Right ventricle myocardium superior (tissue), 1 donor: ENCODE measurements around the gene PYGB. TPM values are rescaled to one million over a fixed set of nuclear protein-coding genes. Genes with fewer than 3 reads are reported as not detected.
A peak's percentile ranks its signal among the peaks of the same experiment; 100 is the strongest.
"Not testable (repeated sequence)": the region's sequence is repeated elsewhere in the genome, so short reads cannot be mapped to it uniquely, and the experiment has no call there.

Source experiments
- ATAC-seq: fragments of 200-7000 bp; cut with Tn5 transposase; one replicate; pipeline ENCODE4 v1.9.1; 2020; ENCODE audit warnings: mild to moderate bottlenecking; ENCODE audit not compliant: poor library complexity
- DNase-seq: peaks from one replicate; pipeline ENCODE4 v3.0.0-alpha.2; 2020
- intact Hi-C: fragments of 100-400 bp; cut with DNase I; formaldehyde crosslinking; loops from one replicate; pipeline ENCODE4 v1.11.2; 2022
- total RNA-seq: library from RNA; stranded (reverse); fragmentation: NEBNext Ultra II Directional; extraction: Animal tissue kit (Norgen Biotek cat#: 25700); gene quantifications from one replicate; pipeline ENCODE4 v1.2.1, GENCODE V29; 2021
- donor health status: DM: no; HTN: yes; CAD: no; lungs with severe emphysema.

The PYGB gene
- total RNA-seq, 1 donor from 2014 or later: 170 TPM

GRCh38 chr20:25225642-25226432 is 22.0 kb upstream of the PYGB start:
- ATAC-seq: peak; percentile 6
- intact Hi-C loops: no loop called here
- DNase-seq: peak; percentile 70

DNA sequence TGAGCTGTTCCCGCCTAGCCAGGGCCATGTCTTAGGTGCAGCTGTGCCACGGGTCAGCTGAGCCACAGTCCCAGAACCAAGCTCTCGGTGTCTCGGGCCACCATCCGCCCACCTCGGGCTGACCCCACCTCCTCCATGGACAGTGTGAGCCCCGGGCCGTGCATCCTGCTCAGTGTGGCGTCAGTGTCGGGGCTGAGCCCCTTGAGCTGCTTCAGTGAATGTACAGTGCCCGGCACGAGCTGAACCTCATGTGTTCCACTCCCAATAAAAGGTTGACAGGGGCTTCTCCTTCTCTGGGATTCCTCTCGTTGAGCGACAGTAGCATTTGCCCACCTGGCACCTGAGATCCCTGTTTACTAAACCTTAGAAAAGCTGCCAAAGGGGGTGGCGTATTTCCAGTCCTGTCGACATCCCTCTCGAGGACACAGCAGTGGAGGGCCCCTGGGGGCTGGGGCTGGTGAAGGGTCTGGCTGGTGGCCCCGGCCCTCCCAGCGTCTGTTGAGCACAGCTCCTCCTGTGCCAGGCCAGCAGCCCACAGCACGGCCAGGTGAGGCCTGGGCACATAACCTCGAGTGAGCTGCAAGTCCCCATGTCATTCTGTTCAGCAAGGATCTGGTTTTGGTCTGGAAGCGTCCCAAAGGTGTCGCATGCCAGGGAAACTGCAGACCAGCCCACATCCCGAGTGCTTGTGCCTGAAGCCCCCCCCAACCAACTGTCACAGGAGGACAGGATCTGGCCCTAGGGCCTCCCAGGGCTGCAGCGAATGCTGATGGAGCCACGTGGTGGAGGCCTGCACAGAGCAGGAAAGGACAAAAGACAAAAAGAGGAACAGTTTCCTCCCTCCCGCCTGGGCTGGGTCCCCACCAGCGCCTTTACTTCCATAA is 21.2 kb upstream of the PYGB start:
- DNase-seq (peak; percentile 79), ATAC-seq (peak; percentile 59)
- intact Hi-C loops: no loop called here

GRCh38 chr20:25227317-25227831 is 20.5 kb upstream of the PYGB start:
- ATAC-seq: peak; percentile 64
- intact Hi-C loops: no loop called here

DNA sequence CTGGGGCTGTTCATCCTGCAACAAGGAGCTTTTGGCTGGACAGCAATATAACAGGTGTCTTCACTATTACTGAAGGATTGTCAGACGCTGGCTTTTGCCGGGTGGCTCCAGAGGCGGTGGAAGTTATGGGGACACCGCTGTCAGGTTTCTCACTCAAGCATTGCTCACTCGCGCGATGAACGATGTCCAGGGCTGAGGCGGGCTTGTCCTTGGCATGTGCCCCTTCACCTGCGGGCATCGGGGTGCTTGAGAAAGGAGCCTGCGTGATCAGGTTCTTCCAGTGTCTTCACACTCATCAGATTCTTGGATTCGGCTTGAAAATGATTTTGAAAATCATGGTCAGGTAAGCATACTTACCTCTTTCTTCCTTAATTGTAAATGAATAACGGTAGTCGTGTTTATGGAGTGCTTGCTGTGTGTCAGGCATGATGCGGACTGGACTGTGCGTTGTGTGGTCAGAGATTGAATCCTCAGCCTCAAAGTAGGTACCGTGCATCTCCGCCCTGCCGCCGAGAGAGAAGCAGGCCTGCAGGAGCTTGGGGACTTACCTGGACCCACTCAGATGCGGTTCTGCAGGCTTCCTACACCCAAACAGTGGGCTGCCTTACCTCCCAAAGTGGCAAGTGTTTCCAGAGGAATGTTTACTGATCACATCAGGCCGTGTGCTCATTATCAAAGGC is 18.3 kb upstream of the PYGB start:
- intact Hi-C loops: no loop called here
- DNase-seq: no peak
- ATAC-seq: no peak

More at GRCh38 chr20:25227317-25227831, 20.5 kb upstream of the PYGB start:
- no peak for DNase-seq

GRCh38 chr20:25230166-25230831 is 17.6 kb upstream of the PYGB start:
- peak; percentile 21 for ATAC-seq

GRCh38 chr20:25233016-25233772 is 14.7 kb upstream of the PYGB start:
- ATAC-seq (peak; percentile 51), DNase-seq (peak; percentile 74)
- intact Hi-C loops: no loop called here

More at GRCh38 chr20:25230166-25230831, 17.6 kb upstream of the PYGB start:
- intact Hi-C loops: no loop called here
- DNase-seq: no peak

DNA sequence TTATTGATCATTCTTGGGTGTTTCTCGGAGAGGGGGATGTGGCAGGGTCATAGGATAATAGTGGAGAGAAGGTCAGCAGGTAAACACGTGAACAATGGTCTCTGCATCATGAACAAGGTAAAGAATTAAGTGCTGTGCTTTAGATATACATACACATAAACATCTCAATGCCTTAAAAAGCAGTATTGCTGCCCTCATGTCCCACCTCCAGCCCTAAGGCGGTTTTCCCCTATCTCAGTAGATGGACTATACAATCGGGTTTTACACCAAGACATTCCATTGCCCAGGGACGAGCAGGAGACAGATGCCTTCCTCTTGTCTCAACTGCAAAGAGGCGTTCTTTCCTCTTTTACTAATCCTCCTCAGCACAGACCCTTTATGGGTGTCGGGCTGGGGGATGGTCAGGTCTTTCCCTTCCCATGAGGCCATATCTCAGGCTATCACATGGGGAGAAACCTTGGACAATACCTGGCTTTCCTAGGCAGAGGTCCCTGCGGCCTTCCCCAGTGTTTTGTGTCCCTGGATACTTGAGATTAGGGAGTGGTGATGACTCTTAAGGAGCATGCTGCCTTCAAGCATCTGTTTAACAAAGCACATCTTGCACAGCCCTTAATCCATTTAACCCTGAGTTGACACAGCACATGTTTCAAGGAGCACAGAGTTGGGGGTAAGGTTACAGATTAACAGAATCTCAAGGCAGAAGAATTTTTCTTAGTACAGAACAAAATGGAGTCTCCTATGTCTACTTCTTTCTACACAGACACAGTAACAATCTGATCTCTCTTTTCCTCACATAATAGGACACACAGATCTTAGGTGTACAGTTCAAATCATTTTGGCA is 13.7 kb upstream of the PYGB start:
- intact Hi-C loops, DNase-seq, ATAC-seq: not testable (repeated sequence)

GRCh38 chr20:25236450-25237304 is 11.2 kb upstream of the PYGB start:
- ATAC-seq: no peak
- intact Hi-C loops: no loop called here
- DNase-seq: peak; percentile 36

GRCh38 chr20:25237610-25238318 is 10.1 kb upstream of the PYGB start:
- peak; percentile 64 for DNase-seq
- ATAC-seq: peak; percentile 81
- intact Hi-C loops: no loop called here

DNA sequence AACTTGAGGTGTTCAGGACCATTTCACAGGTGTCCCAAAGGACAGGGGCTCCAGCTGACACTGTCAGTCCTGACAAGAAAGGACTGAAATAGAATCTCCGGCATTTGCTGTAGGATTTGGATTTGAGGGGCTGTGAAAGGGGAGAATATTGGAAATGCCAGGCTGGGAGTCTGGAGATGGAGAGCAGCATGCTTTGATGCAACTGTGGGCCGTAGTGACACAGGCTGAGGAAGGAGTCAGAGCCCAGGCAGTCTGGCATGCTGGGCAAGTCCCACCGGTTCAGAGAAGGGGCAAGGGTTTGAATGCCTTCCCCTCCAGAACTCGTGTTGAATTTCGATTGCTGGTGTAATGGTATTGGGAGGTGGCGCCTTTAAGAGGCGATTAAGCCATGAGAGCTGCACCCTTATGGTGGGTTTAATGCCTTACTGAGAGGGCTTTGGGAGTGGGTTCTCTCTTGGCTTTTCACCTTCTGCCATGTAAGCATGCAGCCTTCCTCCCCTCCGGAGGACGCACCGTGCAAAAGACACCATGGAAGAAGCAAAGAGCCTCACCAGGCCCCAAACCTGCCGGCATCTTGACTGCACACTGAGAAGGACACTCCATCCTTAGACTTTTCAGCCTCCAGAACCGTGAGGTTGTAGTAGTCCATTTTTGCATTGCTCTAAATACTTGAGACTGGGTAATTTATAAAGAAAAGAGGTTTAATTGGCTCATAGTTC is 9.4 kb upstream of the PYGB start:
- DNase-seq: peak; percentile 35
- ATAC-seq: no peak
- intact Hi-C loops: no loop called here

- intact Hi-C loops: no loop called here
- no peak for ATAC-seq
- no peak for DNase-seq
Observed at GRCh38 chr20:25239387-25240370, 8.2 kb upstream of the PYGB start.

DNA sequence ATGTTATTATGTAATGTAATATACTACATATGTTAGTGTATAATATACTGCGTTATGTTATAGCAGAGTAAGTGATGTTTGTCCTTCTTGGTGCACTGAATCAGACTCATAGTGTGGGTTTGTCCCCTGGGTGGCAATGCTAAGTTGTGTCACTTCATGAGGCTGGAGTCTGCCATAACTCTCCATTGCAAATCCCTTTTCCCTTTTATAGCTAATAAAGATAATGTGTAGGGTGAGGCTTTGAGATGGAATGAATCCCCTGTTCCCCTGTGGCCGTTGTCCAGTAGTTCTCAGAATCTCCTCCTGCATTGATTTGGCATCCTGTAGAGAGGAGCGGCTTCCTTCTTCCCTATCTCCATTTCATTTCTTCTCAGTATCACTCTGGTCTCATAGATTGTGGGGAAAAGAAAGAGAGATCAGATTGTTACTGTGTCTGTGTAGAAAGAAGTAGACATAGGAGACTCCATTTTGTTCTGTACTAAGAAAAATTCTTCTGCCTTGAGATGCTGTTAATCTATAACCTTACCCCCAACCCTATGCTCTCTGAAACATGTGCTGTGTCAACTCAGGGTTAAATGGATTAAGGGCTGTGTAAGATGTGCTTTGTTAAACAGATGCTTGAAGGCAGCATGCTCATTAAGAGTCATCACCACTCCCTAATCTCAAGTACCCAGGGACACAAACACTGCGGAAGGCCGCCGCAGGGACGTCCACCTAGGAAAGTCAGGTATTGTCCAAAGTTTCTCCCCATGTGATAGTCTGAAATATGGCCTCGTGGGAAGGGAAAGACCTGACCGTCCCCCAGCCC is 6.8 kb upstream of the PYGB start:
- ATAC-seq, DNase-seq, intact Hi-C loops: not testable (repeated sequence)

DNA sequence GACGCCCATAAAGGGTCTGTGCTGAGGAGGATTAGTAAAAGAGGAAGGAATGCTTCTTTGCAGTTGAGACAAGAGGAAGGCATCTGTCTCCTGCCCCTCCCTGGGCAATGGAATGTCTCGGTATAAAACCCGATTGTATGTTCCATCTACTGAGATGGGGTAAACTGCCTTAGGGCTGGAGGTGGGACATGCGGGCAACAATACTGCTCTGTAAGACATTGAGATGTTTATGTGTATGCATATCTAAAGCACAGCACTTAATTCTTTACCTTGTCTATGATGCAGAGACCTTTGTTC is 6.3 kb upstream of the PYGB start:
- DNase-seq, ATAC-seq, intact Hi-C loops: not testable (repeated sequence)
